H4 (cell line): ENCODE measurements around the gene COX10. TPM values are rescaled to one million over a fixed set of nuclear protein-coding genes. Genes with fewer than 3 reads are reported as not detected.

ENCODE experiments used
- DNase-seq: peaks from one replicate; pipeline ENCODE4 v3.0.0-alpha.2; 2015; ENCODE audit warnings: low spot score
- total RNA-seq: library from RNA; depleted of rRNA; stranded (reverse); fragments of >200 nt; shearing (Covaris generic); gene quantifications from 2 replicates; pipeline ENCODE4 v1.2.3, GENCODE V29; 2014

Gene COX10
- total RNA-seq, 1 experiment from 2014 or later: 25.0 TPM

DNA sequence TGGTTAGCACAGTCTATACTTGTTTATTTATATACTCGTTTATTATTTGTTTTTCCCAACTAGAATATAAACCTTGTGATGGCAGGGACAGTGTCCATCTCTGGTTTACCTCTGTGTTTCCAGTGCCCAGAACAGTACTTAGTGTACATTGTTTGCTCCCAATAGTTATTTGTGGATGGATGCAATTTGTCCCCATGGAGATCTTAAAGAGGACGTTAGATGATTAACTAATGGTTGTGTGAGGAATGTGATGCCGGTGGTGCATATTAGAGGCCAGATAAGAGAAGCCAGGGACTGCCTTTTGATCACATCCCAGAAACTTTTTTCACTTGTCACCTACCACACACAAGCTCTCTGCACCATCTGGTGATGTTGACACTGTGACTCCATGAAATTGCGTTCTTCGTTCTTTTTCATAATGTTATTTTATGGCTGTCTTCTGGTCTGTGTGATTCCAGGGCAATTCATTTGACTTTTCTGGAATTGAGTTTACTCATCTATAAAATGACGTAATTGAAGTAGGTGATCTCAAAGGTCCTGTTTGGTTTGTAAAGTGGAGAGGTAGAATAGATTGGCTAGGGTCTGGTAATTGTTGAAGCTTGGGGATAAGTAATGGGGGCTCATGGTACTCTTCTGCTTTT, 1.2 kb downstream of the COX10 start:
- no peak for DNase-seq

DNA sequence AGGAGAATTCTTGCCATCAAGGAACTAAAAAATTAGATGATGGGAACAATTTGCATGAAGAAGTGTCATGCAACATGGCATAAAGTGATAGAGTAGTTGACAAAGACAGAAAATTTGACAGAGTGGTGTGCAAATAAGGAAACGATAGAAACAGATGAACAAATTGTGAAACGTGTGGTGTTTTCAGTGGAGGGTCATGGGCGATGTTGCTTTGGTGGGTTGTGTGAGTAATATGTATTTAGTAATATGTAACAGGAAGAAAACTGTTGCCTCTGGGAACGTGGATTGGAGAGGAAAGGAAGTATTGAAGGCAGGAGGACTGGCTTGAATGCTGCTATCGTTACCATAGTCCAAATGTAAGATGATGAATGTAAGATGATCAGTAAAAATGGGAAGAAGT, 3.6 kb downstream of the COX10 start:
- DNase-seq: no peak

DNA sequence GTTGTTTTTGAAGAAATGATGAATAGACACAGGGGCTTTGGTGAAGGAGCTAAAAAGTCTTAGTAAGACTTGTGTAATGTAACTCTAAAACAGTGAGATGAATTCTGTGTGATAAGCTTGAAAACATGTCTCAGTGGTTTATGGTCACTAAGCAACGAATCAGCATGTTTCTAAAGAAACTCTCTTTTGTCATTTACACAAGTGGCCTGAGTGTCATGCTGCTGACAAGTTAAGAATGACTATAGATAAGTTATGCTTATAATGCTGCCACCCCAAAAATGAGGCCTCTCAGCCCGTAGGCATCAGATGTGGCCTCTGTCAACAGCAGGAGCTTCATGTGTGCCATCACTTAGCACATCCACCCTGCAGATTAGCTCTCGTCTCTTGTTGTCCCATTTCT, 8.7 kb downstream of the COX10 start:
- DNase-seq: no peak

DNA sequence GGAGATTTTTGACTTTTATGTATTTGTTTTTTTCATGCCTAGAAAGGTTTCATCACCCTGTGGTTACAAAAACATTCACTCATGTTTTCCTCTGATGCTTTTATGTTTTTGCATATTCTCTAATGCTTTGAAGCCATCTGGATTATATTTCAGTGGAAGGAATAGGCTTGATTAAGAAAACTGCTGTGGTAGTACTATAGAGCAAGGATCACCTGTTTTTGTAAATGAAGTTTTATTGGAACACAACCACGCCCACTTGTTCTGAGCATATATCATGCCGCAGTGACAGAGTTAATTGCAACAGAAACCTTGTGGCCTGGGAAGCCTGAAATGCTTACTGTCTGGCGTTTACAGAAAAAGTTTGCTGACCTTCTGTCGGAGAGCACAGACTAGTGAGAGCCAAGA, 11.5 kb downstream of the COX10 start:
- DNase-seq: no peak

DNA sequence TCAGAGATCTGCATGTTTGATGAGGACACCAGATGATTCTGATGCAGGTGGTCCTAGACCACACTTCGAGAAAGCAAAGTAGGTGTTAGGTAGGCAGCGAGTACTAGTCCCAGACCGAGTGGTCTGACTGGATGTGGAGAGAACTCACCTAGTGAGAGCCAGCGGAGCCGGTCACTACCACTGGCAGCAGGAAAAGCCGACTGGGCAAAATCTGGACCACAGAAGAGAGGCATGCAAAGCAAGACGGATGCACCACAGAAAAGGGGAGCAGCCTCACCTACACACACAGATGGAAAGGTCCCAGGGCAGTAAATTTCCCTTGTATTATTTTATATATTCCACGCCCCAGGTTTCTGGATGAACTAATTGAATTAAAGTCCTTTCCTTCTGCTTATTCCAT, 13.5 kb downstream of the COX10 start:
- DNase-seq: no peak

DNA sequence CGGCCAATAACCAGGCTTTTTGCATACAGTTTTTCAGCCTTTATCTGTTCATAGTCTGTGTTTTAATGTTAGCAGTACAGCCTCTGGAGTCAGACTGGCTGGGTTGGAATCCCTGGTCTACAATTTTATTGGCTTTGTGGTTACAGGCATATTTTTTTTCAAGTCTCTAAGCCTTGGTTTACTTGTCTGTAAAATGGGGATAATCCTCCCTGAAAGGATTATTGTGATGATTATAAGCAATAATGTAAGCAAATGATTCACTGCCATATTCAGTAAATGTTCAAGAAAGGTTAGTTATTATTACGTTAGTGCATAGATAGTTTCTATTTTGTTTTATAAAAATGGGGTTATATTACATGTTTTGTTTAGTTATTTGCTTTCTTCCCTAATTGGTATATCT, 15.7 kb downstream of the COX10 start:
- no peak for DNase-seq

DNA sequence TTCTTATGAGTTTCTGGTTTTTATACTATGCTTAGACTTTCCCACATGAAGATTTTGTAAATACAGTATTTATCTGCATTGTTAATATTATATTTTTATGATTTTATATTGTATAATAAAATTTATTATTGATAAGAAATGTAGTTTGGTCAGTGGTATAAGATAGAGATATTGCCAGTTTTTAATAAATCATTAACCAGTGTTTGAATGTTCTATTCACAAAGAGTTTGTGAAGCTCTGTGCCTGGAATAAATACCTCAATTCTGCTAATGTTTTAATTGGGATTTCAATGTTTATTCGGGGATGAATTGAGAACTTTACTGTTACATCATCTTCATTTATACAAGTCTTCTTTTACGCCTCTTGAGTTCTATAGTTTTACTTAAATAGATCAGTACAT, 16.9 kb downstream of the COX10 start:
- no peak for DNase-seq

DNA sequence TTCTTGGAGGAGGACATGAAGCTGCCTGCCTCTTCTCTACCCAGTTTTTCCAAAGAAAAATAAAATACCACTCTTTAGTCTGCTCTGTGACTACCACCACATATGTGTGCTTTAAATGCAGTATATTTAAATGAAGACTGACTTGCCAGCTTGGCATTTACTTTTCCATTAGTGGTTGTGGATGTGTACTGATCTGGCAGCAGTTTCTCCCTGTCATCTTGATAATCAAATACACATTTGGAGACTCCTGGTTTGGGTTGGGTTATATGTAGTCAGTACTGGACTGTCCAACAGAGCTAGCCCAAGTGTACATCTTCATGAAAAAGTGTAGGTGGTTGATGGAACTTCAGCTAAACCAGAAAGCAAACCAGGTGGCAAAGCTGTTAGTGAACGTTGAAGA, 19.9 kb downstream of the COX10 start:
- DNase-seq: no peak

DNA sequence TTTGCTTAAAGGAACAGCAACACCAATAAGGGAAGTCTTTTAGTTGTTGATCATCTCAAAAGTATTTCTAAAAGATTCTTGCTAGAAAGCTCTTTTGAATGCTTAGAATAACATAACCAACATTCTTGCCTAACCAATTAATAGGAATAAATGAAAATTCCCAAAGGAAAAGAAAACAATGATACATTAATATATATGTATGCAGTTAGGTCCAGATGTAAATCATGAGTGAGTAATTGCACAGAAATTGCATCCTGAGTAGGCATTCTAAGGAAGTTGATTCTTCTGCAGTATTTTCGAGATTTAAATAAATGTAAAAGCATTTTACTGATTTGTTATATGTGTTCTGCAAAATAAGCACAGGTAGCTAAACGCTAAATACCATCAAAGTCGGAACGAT, 22.1 kb downstream of the COX10 start:
- no peak for DNase-seq

DNA sequence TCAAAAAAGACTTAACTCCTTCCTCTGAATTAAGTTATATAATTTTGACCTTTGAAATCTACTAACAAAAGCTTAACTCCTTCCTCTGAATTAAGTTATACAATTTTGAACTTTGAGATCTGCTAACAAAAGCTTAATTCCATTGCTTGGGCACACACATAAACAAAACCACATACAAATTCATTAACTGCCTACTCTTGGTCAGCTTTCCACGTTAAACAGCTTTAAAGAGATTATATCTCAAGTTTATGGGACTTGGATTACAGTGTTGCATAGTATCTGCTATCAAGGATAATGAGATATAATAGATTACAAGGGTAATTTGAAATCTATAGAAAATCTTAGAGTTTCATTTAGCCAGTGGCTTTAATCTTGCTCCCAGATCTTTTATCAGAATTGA, 23.5 kb downstream of the COX10 start:
- no peak for DNase-seq

DNA sequence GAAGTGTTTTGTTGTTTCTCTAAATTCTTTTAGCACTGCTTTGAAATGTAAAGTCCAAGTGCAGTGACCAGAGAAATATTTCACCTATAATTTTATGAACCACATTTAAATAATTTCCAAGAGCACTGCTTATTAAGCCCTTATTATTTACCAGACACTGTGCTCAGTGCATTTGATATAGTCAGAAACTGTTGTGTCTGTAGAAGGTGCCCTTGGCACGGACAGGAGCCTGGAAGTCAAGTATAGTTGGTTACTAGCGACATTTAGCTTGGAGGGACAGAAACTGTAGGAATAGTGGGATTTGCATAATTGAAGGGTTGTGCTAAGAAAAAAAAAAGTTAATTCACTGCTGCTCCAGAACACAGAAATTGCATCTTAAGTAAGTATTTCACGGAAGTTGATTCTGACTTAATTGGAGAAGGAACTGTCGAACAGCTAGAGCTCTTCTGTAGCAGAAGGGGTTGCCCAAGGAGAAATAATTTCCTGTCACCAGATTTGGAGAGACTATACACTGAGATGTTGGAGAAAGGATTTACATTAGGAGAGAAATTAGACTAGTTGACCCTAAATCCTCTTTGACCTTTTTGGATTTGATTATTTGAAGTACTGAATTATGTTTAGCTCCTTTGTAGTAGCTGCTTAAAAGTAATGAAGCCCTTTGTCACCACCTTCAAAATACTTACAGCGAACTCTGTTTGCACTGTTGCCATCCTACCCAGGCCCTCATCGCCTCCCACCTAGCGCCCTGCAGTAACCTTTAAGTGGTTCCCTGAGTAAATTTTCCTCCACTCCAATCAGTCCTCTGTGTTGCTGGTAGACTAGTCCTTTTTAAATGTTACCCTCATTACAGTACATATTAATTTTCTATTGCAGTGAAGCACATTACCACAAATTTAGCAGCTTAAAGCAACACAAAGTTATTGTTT, 25.6 kb downstream of the COX10 start:
- DNase-seq: no peak

DNA sequence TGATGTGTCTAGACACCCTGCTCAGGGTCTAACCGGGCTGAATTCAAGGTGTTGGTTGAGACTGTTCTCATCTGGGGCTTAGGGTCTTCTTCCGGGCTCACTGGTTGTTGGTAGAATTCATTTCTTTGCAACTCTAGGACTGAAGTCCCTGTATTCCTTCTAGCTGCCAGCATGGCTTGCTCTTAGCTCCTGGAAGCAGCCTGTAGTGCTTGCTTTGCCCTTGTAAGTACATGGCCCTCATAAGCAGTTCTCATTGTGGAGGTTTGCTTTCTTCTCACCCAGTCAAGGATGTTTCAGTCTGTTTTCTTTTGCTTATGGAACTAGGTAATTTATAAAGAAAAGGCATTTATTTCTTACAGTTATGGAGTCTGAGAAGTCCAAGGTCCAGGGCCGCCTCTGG, 26.3 kb downstream of the COX10 start:
- no peak for DNase-seq

DNA sequence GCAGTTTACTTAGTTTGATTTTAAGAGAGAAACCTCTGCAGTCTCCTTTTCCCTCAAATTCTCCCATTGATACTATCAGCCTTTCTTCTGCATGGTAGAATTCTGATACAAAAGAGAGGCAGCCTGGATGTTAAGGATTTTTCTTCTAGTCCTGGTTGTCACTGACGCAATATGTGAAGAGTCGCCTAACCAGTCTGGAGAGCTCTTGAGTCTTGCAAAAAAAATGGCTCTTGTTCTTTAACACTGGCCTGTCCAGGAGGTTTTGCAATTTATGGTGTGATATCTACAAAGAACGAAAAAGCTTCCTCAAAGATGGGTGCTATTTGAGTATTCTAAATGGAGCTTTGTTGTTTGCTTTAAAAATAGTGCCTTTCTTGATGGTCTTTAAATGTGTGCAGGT, 28.9 kb downstream of the COX10 start:
- no peak for DNase-seq

DNA sequence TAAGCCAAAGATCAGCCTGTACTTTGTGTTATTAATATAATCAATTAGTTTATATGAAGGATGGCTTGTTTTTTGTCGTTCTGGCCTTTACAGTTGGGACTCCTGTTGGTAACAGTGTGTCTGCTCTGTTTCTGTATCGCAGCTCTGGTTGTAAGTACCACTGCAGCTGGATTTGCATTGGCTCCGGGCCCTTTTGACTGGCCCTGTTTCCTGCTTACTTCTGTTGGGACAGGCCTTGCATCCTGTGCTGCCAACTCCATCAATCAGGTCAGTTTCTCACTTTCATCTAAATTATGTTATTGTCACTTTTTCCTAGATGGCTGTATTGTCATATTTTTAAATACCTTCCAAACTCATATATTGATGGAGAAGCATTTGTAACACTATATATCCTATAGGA, 32.7 kb downstream of the COX10 start:
- DNase-seq: no peak

DNA sequence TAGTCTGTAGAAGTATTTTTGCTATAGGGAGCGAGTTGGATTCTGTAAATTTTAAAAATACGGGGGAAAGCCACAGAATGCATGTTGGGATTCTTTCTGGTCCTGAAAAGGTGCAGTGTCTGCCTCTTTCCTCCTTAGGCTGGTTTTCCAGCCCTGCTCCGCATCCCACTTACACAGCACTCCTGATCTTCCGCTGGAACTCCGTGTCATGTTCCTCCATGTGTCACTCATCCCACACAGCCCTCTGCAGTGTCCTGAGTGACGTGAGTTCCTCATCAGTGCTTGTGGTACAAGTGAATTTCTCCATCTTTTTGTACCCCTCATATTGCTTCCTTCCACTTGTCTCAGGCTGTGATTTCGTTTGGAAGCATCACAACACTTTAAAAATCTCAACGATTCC, 34.5 kb downstream of the COX10 start:
- no peak for DNase-seq

DNA sequence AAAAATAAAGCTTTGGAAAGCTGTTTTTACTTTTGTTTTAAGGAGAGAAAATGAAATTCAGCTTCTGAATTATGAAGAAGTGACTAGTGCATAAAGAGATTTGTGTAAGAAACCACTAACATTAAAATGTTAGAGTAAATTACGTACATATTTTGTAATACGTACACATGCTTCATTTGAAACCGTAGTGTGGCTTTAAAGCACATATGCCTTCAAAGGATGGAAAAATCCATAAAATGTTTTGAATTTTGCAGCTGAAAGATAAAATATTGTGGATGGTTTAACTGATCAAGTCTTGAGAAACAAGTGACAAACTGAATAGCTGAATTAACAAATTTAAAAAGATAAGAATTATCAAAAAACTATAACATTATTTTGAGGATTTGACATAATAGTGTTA, 35.4 kb downstream of the COX10 start:
- no peak for DNase-seq

DNA sequence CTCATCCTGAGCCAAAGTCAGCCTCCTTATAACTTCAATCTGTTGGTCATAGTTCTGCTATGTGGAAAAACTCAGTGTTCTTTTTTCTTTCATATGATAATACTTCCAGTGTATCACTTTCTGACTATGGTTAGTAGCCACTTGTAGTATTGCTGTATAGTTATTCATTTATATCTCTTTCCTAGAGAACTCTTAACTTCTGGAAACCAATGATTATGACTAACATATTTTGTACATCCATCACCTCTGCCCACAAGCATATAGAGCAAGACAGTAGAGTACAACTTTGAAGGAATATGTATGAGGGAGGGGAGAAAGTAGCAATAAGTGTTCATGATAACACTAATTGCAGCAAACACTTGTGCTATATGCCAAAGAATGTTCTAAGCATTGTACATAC, 38.6 kb downstream of the COX10 start:
- no peak for DNase-seq

DNA sequence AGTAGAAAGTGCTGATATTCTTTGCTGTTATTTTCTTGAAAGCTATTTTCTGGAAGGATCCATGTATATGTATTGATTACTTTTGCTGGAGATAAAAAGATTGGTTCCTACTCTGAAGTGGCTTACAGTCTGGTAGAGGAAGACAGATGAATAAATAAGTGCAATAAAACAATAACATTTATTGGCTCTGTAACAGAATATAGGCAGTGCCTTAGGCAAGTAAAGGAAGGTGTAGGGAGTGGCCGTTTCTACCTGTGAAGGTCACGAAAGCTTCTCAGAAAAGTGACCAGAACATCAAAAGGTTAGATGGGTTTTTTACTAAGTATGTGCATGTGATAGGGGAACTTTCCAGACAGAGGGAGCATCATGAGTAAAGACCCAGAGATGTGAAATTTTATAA, 43.1 kb downstream of the COX10 start:
- DNase-seq: no peak

DNA sequence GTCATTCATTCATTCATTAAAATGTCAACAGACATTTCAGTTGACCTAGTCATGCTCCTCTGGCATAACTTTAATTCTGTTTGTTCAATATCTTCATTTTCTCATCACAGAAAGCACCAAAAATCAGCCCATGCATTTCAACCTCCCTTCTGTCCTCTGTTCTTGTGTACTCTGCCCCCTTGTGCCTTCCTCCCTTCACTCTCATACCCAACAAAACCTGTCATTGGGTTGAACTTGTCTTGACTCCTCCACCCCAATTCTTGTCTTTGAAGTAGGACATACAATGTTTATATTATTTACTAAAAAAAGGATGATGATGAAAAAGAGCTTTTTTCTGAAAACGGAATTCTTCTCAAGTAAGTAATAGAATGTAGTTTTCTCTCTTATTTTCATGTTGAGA, 43.8 kb downstream of the COX10 start:
- DNase-seq: no peak

DNA sequence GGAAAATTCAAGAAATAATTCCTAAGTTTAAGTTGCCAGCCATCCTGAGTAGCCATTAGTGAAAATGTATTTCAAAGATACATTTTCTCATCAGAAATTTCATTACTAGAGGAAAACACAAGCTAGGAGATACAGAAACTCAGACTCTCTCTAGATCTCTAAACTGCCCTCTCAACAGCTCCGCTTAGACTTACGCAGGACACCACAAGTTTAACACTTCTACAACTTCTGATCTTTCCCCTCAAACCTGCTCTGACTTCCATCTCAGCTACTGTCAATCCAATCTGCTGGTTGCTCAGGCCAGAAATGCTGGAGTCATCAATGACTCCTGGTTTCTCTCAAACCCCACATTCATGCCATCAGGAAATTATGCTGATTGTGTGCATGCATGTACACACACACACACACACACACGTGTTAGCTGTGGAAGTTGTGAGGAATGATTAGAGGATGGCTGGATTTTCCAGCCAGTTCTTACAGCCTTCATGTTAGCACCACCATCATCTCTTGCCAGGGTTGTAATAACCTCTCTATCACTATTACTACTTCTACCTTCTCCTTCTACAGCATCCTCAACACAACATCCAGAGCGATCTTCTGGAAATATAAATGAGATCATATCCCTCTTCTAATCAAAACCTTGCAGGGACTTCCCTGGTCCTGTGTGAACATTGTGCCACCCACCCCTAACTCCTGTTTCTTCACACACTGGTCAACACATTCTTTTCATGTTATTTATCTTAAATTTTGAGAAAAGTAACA, 47.1 kb downstream of the COX10 start:
- no peak for DNase-seq

DNA sequence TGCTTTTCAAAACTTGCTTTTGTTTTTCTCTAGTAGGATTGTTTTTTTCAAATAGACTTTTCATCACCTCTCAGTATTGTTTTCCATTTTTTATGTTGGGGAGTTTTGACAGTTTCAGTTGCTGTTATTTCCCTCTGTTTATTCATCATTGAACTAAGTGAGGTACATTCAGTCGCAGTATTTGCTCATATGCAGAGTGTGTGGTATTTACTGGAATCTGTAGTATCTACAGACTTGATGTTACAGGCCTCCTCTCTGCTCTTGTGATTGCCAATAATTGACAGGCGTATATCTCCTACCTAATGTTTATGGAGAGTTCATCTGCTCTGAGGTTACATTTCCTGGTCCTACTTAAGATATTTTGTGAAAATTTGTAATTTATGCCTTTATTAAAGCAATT, 49.6 kb downstream of the COX10 start:
- no peak for DNase-seq

DNA sequence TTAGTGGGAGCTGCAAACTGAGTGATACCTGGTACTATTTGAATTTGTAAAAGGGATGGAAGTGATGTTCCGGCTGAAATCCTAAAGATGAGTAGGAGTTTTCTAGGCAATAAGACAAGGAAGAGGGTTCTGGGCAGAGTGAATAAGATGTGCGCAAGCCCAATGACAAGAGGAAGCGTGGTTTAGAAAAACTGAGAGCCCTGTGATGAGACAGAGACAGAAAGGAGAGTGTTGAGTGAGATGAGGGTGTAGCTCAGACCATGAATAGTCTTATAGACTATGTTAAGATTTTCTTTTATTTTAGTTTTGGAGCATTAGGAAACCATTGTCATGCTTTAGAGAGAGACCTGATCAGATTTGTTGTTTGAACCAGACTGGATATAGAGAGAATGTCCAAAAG, 50.2 kb downstream of the COX10 start:
- no peak for DNase-seq

DNA sequence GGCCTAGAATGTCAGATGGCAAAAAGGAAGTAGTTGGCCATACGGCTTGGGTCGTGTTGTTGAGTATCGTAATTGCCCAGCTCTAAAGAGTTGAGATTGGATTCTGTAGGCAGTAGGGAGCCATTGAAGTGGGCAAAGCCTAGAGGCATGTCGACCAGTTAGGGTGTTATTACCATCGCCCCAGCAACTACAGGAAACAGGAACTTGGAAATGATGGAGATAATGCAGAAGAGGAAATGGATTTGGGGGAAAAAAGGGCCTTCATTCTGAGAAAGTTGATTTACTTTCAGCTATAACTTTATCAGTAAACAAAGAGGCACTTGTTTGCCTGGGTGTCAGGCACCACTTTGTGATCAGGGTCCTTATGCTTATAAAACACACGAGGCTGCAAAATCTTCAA, 52.6 kb downstream of the COX10 start:
- DNase-seq: no peak
